Caco-2 (cell line): ENCODE measurements around the gene ATG14. TPM values are rescaled to one million over a fixed set of nuclear protein-coding genes. Genes with fewer than 3 reads are reported as not detected.

Source experiments
- BruUV-seq: library from RNA; stranded (reverse); fragments of 400-500 nt; replicated peaks from 2 replicates; lab custom pipeline; 2021; lab: Mats Ljungman, UMichigan
- CTCF ChIA-PET: fragments of 300-600 bp; sonication (Branson Sonifier 250); formaldehyde crosslinking; loops from one replicate; lab custom pipeline; 2022; ENCODE audit warnings: antibody characterized with exemption; lab: Charles Lee
- POLR2A ChIA-PET: fragments of 300-600 bp; sonication (Branson Sonifier 250); formaldehyde crosslinking; loops from one replicate; lab custom pipeline; 2022; ENCODE audit warnings: antibody characterized with exemption; lab: Charles Lee
- DNase-seq, 2 experiments: peaks; one replicate each; pipeline versions ENCODE4 v3.0.0 to v3.0.0-alpha.2; 2020 to 2022
- H3K27me3 ChIP-seq: replicated peaks from 2 replicates; pipeline ENCODE4 v1.6.0; 2011; ENCODE audit warnings: low read length; ENCODE audit not compliant: control insufficient read depth, insufficient read depth
- H3K36me3 ChIP-seq: 2 replicates; pipeline ENCODE4 v1.5.1; 2011; ENCODE audit warnings: low read length; ENCODE audit not compliant: control insufficient read depth, insufficient read depth
- H3K4me1 ChIP-seq: fragments of 250-450 bp; sonication (Bioruptor Pico); 2 replicates; pipeline ENCODE4 v1.5.1; 2020; ENCODE audit warnings: mild to moderate bottlenecking
- H3K4me3 ChIP-seq: 2 replicates; pipeline ENCODE4 v1.5.1; 2011; ENCODE audit warnings: low read depth, mild to moderate bottlenecking, control low read depth, low read length
- H3K9me3 ChIP-seq: fragments of 250-450 bp; sonication (Bioruptor Pico); 2 replicates; pipeline ENCODE4 v1.5.1; 2020; ENCODE audit warnings: mild to moderate bottlenecking, moderate library complexity
- H3K27ac Mint-ChIP-seq: one replicate; pipeline ENCODE4 v1.8.0; 2022; ENCODE audit warnings: mixed read lengths; ENCODE audit not compliant: unreplicated experiment
- H3K27me3 Mint-ChIP-seq: one replicate; pipeline ENCODE4 v1.8.0; 2022; ENCODE audit warnings: mixed read lengths; ENCODE audit not compliant: insufficient read depth, unreplicated experiment
- H3K36me3 Mint-ChIP-seq: one replicate; pipeline ENCODE4 v1.8.0; 2022; ENCODE audit warnings: mild to moderate bottlenecking, mixed read lengths; ENCODE audit not compliant: insufficient read depth, unreplicated experiment
- H3K4me1 Mint-ChIP-seq: one replicate; pipeline ENCODE4 v1.8.0; 2022; ENCODE audit warnings: low read depth, mixed read lengths; ENCODE audit not compliant: unreplicated experiment
- H3K4me3 Mint-ChIP-seq: one replicate; pipeline ENCODE4 v1.8.0; 2022; ENCODE audit warnings: mild to moderate bottlenecking, moderate library complexity, mixed read lengths; ENCODE audit not compliant: unreplicated experiment
- H3K9me3 Mint-ChIP-seq: one replicate; pipeline ENCODE4 v1.8.0; 2022; ENCODE audit warnings: mixed read lengths; ENCODE audit not compliant: unreplicated experiment
- CTCF ChIP-seq, 2 experiments: fragments of 200-600 bp in 1 of 2; IDR thresholded peaks; 1 replicate in 1 of 2; 2 replicates in 1 of 2; pipeline versions ENCODE4 v1.5.1 to v1.8.0; 2011 to 2022; ENCODE audit warnings: antibody characterized with exemption in 1 of 2, control low read depth in 1 of 2, inconsistent platforms in 1 of 2, low read depth in 1 of 2, low read length in 1 of 2, mild to moderate bottlenecking in 1 of 2, moderate library complexity in 1 of 2; ENCODE audit not compliant: insufficient read depth in 1 of 2, severe bottlenecking in 1 of 2, unreplicated experiment in 1 of 2
- intact Hi-C: fragments of 100-400 bp; cut with micrococcal nuclease; formaldehyde crosslinking; loops from one replicate; pipeline ENCODE4 v1.10.0; 2022; ENCODE audit not compliant: unreplicated experiment
- total RNA-seq: library from RNA; stranded (reverse); gene quantifications from 2 replicates; pipeline ENCODE4 v1.2.3, GENCODE V29; 2022

ATG14 gene
- total RNA-seq, 1 experiment from 2014 or later = 13.1 TPM

- ChIA-PET CTCF (no interaction called here), POLR2A (no interaction called here)
- Mint-ChIP-seq H3K27me3 (no peaks in the 10 kb centered on the region), H3K9me3 (no peaks in the 10 kb centered on the region), H3K4me3 (no peak overlapping the region), H3K36me3 (peaks cover 17% of the 10 kb centered on the region), H3K27ac (no peak overlapping the region), H3K4me1 (no peaks in the 10 kb centered on the region)
- H3K4me3 ChIP-seq = no peak overlapping the region
- intact Hi-C loops = no loop called here
- TF ChIP-seq CTCF (IDR thresholded peaks at IDR 0.05; ENCODE audit: insufficient read depth in 1 of 2, low read depth in 1 of 2, low read length in 1 of 2, severe bottlenecking in 1 of 2, unreplicated experiment in 1 of 2) = no peak
- no peaks in the 10 kb centered on the region for H3K9me3 ChIP-seq
- no peaks in the 10 kb centered on the region for H3K4me1 ChIP-seq
- no TSS peak for BruUV-seq
- H3K36me3 ChIP-seq = no peaks in the 10 kb centered on the region
- no peaks in the 10 kb centered on the region for H3K27me3 ChIP-seq
- no peak for DNase-seq
Measured at GRCh38 chr14:55398679-55399078, 13.0 kb downstream of the ATG14 start.

GRCh38 chr14:55389330-55389729, 22.3 kb downstream of the ATG14 start:
- ChIA-PET POLR2A (no interaction called here), CTCF (no interaction called here)
- Histone ChIP-seq H3K4me3 (no peak overlapping the region), H3K9me3 (no peaks in the 10 kb centered on the region), H3K36me3 (peaks cover 2% of the 10 kb centered on the region; the same call in 1 of the 2 replicates), H3K4me1 (0 out of 2 replicates have a peak, but pooled peaks cover 6% of the 10 kb centered on the region), H3K27me3 (no peaks in the 10 kb centered on the region)
- Mint-ChIP-seq H3K4me3 (no peak overlapping the region), H3K9me3 (no peaks in the 10 kb centered on the region), H3K4me1 (no peaks in the 10 kb centered on the region), H3K27me3 (no peaks in the 10 kb centered on the region), H3K36me3 (peaks cover 18% of the 10 kb centered on the region), H3K27ac (no peak overlapping the region)
- no peak for DNase-seq
- no peak for TF ChIP-seq CTCF (IDR thresholded peaks at IDR 0.05; ENCODE audit: insufficient read depth in 1 of 2, low read depth in 1 of 2, low read length in 1 of 2, severe bottlenecking in 1 of 2, unreplicated experiment in 1 of 2)
- intact Hi-C loops = no loop called here
- no TSS peak for BruUV-seq

GRCh38 chr14:55388160-55388559, 23.5 kb downstream of the ATG14 start:
- no peak for TF ChIP-seq CTCF (IDR thresholded peaks at IDR 0.05; ENCODE audit: insufficient read depth in 1 of 2, low read depth in 1 of 2, low read length in 1 of 2, severe bottlenecking in 1 of 2, unreplicated experiment in 1 of 2)
- Mint-ChIP-seq H3K4me1 (no peaks in the 10 kb centered on the region), H3K36me3 (peaks cover 23% of the 10 kb centered on the region), H3K27me3 (no peaks in the 10 kb centered on the region), H3K27ac (no peak overlapping the region), H3K9me3 (no peaks in the 10 kb centered on the region), H3K4me3 (no peak overlapping the region)
- Histone ChIP-seq H3K9me3 (no peaks in the 10 kb centered on the region), H3K36me3 (peaks cover 2% of the 10 kb centered on the region; the same call in 1 of the 2 replicates), H3K27me3 (no peaks in the 10 kb centered on the region), H3K4me1 (peaks cover 8% of the 10 kb centered on the region; the same call in 1 of the 2 replicates), H3K4me3 (no peak overlapping the region)
- no peak for DNase-seq
- ChIA-PET POLR2A (no interaction called here), CTCF (no interaction called here)
- intact Hi-C loops = no loop called here
- no TSS peak for BruUV-seq
